Astrocyte (in vitro differentiated cells and primary cell): ENCODE measurements around the gene C11orf91. TPM values are rescaled to one million over a fixed set of nuclear protein-coding genes. Genes with fewer than 3 reads are reported as not detected.

Experiments
- DNase-seq: peaks from one replicate; pipeline ENCODE4 v3.0.0-alpha.2; 2010; ENCODE audit warnings: low read depth
- FAIRE-seq: peaks from 2 replicates; lab custom pipeline; 2011; peaks lifted over from hg19 to GRCh38; lab: Jason Lieb, UNC
- H2AFZ ChIP-seq: 2 replicates; pipeline ENCODE4 v1.6.0; 2012; ENCODE audit warnings: low read depth, low read length, inconsistent platforms
- H3K27ac ChIP-seq: 2 replicates; pipeline ENCODE4 v1.5.1; 2011; ENCODE audit warnings: low read depth, low read length, inconsistent platforms
- H3K27me3 ChIP-seq: 2 replicates; pipeline ENCODE4 v1.6.0; 2011; ENCODE audit warnings: low read length, inconsistent platforms; ENCODE audit not compliant: insufficient read depth
- H3K36me3 ChIP-seq: 2 replicates; pipeline ENCODE4 v1.5.1; 2011; ENCODE audit warnings: low read length, inconsistent platforms; ENCODE audit not compliant: insufficient read depth
- H3K4me1 ChIP-seq: 2 replicates; pipeline ENCODE4 v1.5.1; 2011; ENCODE audit warnings: low read length, inconsistent platforms; ENCODE audit not compliant: insufficient read depth
- H3K4me2 ChIP-seq: 2 replicates; pipeline ENCODE4 v1.6.0; 2012; ENCODE audit warnings: low read length, inconsistent platforms
- H3K4me3 ChIP-seq: 2 replicates; pipeline ENCODE4 v1.5.1; 2011; ENCODE audit warnings: low read depth, mild to moderate bottlenecking, low read length, inconsistent platforms; ENCODE audit not compliant: insufficient read depth
- H3K79me2 ChIP-seq: 2 replicates; pipeline ENCODE4 v1.6.0; 2012; ENCODE audit warnings: mild to moderate bottlenecking, low read length, inconsistent platforms; ENCODE audit not compliant: insufficient read depth
- H3K9ac ChIP-seq: 2 replicates; pipeline ENCODE4 v1.6.0; 2012; ENCODE audit warnings: mild to moderate bottlenecking, low read length, inconsistent platforms
- H3K9me3 ChIP-seq: 2 replicates; pipeline ENCODE4 v1.5.1; 2012; ENCODE audit warnings: low read depth, mild to moderate bottlenecking, low read length, inconsistent platforms; ENCODE audit not compliant: insufficient read depth
- H4K20me1 ChIP-seq: 2 replicates; pipeline ENCODE4 v1.6.0; 2012; ENCODE audit warnings: low read length, inconsistent platforms; ENCODE audit not compliant: insufficient read depth
- H3K27ac Mint-ChIP-seq: one replicate; pipeline ENCODE4 v1.8.0; 2021; ENCODE audit warnings: mild to moderate bottlenecking, mixed read lengths; ENCODE audit not compliant: unreplicated experiment
- H3K27me3 Mint-ChIP-seq: one replicate; pipeline ENCODE4 v1.8.0; 2021; ENCODE audit warnings: low read depth, mixed read lengths; ENCODE audit not compliant: unreplicated experiment
- H3K36me3 Mint-ChIP-seq: one replicate; pipeline ENCODE4 v1.8.0; 2021; ENCODE audit warnings: low read depth, mixed read lengths; ENCODE audit not compliant: unreplicated experiment
- H3K4me1 Mint-ChIP-seq: one replicate; pipeline ENCODE4 v1.8.0; 2021; ENCODE audit warnings: low read depth, mixed read lengths; ENCODE audit not compliant: unreplicated experiment
- H3K4me3 Mint-ChIP-seq: one replicate; pipeline ENCODE4 v1.8.0; 2021; ENCODE audit warnings: mild to moderate bottlenecking, moderate library complexity, mixed read lengths; ENCODE audit not compliant: unreplicated experiment
- H3K9me3 Mint-ChIP-seq: one replicate; pipeline ENCODE4 v1.8.0; 2021; ENCODE audit warnings: mild to moderate bottlenecking, mixed read lengths; ENCODE audit not compliant: unreplicated experiment
- EZH2 ChIP-seq: IDR thresholded peaks from 2 replicates; pipeline ENCODE4 v1.6.1; 2012; ENCODE audit warnings: mild to moderate bottlenecking, low read length, inconsistent platforms; ENCODE audit not compliant: insufficient read depth
- total RNA-seq: library from RNA; stranded (reverse); gene quantifications from 2 replicates; pipeline ENCODE4 v1.2.1, GENCODE V29; 2021
- TF ChIP-seq, protein P1 (sequence below): IDR thresholded peaks from 2 replicates; pipeline ENCODE4 v1.5.1; 2011; ENCODE audit warnings: low read depth, mild to moderate bottlenecking, inconsistent platforms, low read length, moderate library complexity; ENCODE audit not compliant: insufficient read depth

C11orf91 gene
- total RNA-seq, 1 donor from 2014 or later: not detected

DNA sequence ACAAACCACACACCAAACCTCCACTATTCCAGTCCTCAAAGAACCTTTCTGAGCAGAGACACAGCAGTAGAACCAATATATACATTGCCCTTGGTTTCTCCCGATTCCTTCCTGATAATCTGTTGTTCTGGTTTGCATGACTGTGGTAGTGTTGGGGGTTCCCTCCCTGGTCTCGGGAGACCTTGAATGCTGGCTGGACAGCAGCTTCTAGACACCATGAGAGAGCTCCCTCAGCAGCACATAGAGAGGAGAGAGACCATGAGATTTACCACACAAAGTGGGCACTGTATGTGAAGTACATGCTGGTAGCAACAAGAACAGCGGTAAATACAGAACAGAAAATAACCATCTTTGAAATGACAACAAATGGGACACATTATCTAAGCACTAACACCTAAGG lies 2.6 kb downstream of the C11orf91 start:
- FAIRE-seq: no peak

DNA sequence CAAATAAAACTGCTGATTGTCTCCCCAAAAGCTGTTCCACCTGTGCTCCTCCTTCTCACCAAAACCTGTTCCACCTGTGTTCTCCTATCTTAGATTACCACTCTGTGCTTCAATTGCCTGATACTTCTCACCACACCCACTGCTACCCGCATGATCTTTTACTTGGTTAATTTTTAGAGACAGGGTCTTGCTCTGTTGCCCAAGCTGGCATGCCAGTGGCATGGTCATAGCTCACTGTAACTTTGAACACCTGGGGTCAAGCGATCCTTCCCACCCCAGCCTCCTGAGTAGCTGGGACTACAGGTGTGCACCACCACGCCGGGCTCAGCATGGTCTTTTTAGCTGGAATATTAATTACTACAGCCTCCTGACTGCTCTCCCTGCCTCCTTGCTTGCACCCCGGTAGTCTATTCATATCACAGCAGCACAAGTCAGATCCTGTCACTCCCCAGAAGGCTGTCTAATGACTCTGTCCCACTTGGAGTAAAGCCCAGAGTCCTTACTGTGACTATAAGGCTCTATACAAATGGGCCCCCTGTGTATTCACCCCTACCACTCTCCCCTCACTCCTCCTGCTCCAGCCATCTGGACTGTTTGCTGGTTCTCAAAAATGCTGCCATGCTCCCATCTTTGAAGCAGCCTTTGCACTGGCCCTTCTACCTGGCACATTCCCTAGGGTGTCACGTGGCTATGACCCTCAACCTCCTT lies 3.5 kb downstream of the C11orf91 start:
- Mint-ChIP-seq H3K27me3 (no peaks in the 10 kb centered on the region), H3K27ac (no peak overlapping the region), H3K36me3 (peaks cover 2% of the 10 kb centered on the region), H3K9me3 (no peaks in the 10 kb centered on the region), H3K4me3 (no peak overlapping the region), H3K4me1 (peaks cover 33% of the 10 kb centered on the region)
- H3K4me3 ChIP-seq: no peak overlapping the region
- H2AFZ ChIP-seq: no peak overlapping the region
- no peak overlapping the region for H3K27ac ChIP-seq
- no peak for TF ChIP-seq EZH2
- TF ChIP-seq, protein P1, sequence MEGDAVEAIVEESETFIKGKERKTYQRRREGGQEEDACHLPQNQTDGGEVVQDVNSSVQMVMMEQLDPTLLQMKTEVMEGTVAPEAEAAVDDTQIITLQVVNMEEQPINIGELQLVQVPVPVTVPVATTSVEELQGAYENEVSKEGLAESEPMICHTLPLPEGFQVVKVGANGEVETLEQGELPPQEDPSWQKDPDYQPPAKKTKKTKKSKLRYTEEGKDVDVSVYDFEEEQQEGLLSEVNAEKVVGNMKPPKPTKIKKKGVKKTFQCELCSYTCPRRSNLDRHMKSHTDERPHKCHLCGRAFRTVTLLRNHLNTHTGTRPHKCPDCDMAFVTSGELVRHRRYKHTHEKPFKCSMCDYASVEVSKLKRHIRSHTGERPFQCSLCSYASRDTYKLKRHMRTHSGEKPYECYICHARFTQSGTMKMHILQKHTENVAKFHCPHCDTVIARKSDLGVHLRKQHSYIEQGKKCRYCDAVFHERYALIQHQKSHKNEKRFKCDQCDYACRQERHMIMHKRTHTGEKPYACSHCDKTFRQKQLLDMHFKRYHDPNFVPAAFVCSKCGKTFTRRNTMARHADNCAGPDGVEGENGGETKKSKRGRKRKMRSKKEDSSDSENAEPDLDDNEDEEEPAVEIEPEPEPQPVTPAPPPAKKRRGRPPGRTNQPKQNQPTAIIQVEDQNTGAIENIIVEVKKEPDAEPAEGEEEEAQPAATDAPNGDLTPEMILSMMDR: no peak
- no peak overlapping the region for H3K4me2 ChIP-seq
- H3K4me1 ChIP-seq: peaks cover 57% of the 10 kb centered on the region
- H3K27me3 ChIP-seq: no peaks in the 10 kb centered on the region
- H3K36me3 ChIP-seq: no peaks in the 10 kb centered on the region
- H3K9me3 ChIP-seq: no peaks in the 10 kb centered on the region
- H3K79me2 ChIP-seq: no peaks in the 10 kb centered on the region
- DNase-seq: no peak
- H4K20me1 ChIP-seq: no peaks in the 10 kb centered on the region
- H3K9ac ChIP-seq: no peak overlapping the region
- FAIRE-seq: no peak

More for the DNA sequence above, 2.6 kb downstream of the C11orf91 start:
- Mint-ChIP-seq H3K9me3 (no peaks in the 10 kb centered on the region), H3K4me3 (no peak overlapping the region), H3K27me3 (no peaks in the 10 kb centered on the region), H3K36me3 (peaks cover 2% of the 10 kb centered on the region), H3K27ac (no peak overlapping the region), H3K4me1 (peaks cover 33% of the 10 kb centered on the region)
- Histone ChIP-seq H3K27me3 (no peaks in the 10 kb centered on the region), H3K79me2 (no peaks in the 10 kb centered on the region), H4K20me1 (no peaks in the 10 kb centered on the region), H3K36me3 (no peaks in the 10 kb centered on the region), H2AFZ (no peak overlapping the region), H3K9me3 (no peaks in the 10 kb centered on the region), H3K4me2 (no peak overlapping the region), H3K27ac (no peak overlapping the region), H3K4me1 (peaks cover 58% of the 10 kb centered on the region), H3K9ac (no peak overlapping the region), H3K4me3 (no peak overlapping the region)
- DNase-seq: no peak
- TF ChIP-seq EZH2: no peak
- TF ChIP-seq, protein P1: no peak

DNA sequence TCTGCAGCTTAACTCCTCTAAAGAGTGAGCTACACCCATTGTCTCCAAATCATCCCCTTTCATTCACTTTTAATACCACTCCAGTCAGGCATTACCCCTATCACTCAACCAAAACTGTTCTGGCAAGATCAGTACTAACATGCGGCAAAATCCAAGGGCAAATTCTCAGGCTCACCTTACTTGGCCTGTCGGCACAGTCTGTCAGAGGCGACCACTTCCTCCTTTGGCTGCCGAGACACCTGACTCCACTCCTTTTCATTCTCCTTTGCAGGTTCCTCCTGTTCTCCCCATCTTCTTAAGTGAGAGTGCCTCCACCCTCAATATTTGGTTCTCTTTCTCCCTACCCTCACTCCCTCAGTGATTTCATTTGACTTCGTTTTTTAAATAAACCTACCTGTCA lies 4.2 kb downstream of the C11orf91 start:
- H4K20me1 ChIP-seq: no peaks in the 10 kb centered on the region
- H3K27ac ChIP-seq: no peak overlapping the region
- FAIRE-seq (no peak), DNase-seq (no peak)
- no peak for TF ChIP-seq EZH2
- TF ChIP-seq, protein P1: no peak
- no peak overlapping the region for H3K4me2 ChIP-seq
- peaks cover 57% of the 10 kb centered on the region for H3K4me1 ChIP-seq
- Mint-ChIP-seq H3K9me3 (no peaks in the 10 kb centered on the region), H3K36me3 (peaks cover 2% of the 10 kb centered on the region), H3K27me3 (no peaks in the 10 kb centered on the region), H3K4me3 (no peak overlapping the region), H3K27ac (peak overlapping the region; percentile 3), H3K4me1 (peaks cover 34% of the 10 kb centered on the region)
- no peaks in the 10 kb centered on the region for H3K9me3 ChIP-seq
- no peaks in the 10 kb centered on the region for H3K79me2 ChIP-seq
- H3K36me3 ChIP-seq: no peaks in the 10 kb centered on the region
- no peak overlapping the region for H3K9ac ChIP-seq
- no peak overlapping the region for H3K4me3 ChIP-seq
- no peaks in the 10 kb centered on the region for H3K27me3 ChIP-seq
- H2AFZ ChIP-seq: no peak overlapping the region
